CD1c-positive myeloid dendritic cell (primary cell): ENCODE results near the gene PZP.
A peak's percentile ranks its signal among the peaks of the same experiment; 100 is the strongest.
"Not testable (repeated sequence)": the region's sequence is repeated elsewhere in the genome, so short reads cannot be mapped to it uniquely, and the experiment has no call there.

Experiments
- DNase-seq: peaks from one replicate; pipeline ENCODE4 v3.0.0-alpha.2; 2016; ENCODE audit errors: extremely low spot score

Gene PZP

GRCh38 chr12:9184276-9184675 lies 23.9 kb downstream of the PZP start:
- no peak for DNase-seq

- no peak for DNase-seq
Observed at GRCh38 chr12:9180810-9181209, 27.4 kb downstream of the PZP start.

- DNase-seq, result no peak
Observed at GRCh38 chr12:9179781-9180180, 28.4 kb downstream of the PZP start.

- no peak for DNase-seq
Observed at GRCh38 chr12:9169979-9170634, 38.1 kb downstream of the PZP start.

GRCh38 chr12:9167345-9167744 lies 40.9 kb downstream of the PZP start:
- DNase-seq, result not testable (repeated sequence)

- DNase-seq, result no peak
Observed at GRCh38 chr12:9163392-9163791, 44.8 kb downstream of the PZP start.

- no peak for DNase-seq
Observed at GRCh38 chr12:9156119-9156518, 52.1 kb downstream of the PZP start.

- DNase-seq, result no peak
Observed at GRCh38 chr12:9149372-9149771, 58.8 kb downstream of the PZP start.

GRCh38 chr12:9148926-9149325 lies 59.3 kb downstream of the PZP start:
- no peak for DNase-seq

- no peak for DNase-seq
Observed at GRCh38 chr12:9147461-9147860, 60.7 kb downstream of the PZP start.

- peak; percentile 39 for DNase-seq
Observed at GRCh38 chr12:9144730-9145106, 63.5 kb downstream of the PZP start.

GRCh38 chr12:9143929-9144729 lies 64.1 kb downstream of the PZP start:
- DNase-seq, result peak; percentile 37

GRCh38 chr12:9143137-9143536 lies 65.1 kb downstream of the PZP start:
- no peak for DNase-seq

- DNase-seq, result not testable (repeated sequence)
Observed at GRCh38 chr12:9139588-9140290, 68.5 kb downstream of the PZP start.

GRCh38 chr12:9135903-9136310 lies 72.3 kb downstream of the PZP start:
- no peak for DNase-seq

- DNase-seq, result no peak
Observed at GRCh38 chr12:9134981-9135628, 73.1 kb downstream of the PZP start.

GRCh38 chr12:9133216-9133916 lies 74.8 kb downstream of the PZP start:
- no peak for DNase-seq

GRCh38 chr12:9132008-9132535 lies 76.1 kb downstream of the PZP start:
- DNase-seq, result no peak

GRCh38 chr12:9130244-9130643 lies 78.0 kb downstream of the PZP start:
- DNase-seq, result no peak

- DNase-seq, result no peak
Observed at GRCh38 chr12:9127936-9128663, 80.1 kb downstream of the PZP start.

- no peak for DNase-seq
Observed at GRCh38 chr12:9127484-9127883, 80.7 kb downstream of the PZP start.
